AML-193 (cell line): ENCODE results near the gene GRPEL2.
A peak's percentile ranks its signal among the peaks of the same experiment; 100 is the strongest.

Experiments
- DNase-seq, 2 experiments: peaks; one replicate each; lab custom pipeline; 2025; lab: John Stamatoyannopoulos, UW

Gene GRPEL2, protein sequence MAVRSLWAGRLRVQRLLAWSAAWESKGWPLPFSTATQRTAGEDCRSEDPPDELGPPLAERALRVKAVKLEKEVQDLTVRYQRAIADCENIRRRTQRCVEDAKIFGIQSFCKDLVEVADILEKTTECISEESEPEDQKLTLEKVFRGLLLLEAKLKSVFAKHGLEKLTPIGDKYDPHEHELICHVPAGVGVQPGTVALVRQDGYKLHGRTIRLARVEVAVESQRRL

DNA sequence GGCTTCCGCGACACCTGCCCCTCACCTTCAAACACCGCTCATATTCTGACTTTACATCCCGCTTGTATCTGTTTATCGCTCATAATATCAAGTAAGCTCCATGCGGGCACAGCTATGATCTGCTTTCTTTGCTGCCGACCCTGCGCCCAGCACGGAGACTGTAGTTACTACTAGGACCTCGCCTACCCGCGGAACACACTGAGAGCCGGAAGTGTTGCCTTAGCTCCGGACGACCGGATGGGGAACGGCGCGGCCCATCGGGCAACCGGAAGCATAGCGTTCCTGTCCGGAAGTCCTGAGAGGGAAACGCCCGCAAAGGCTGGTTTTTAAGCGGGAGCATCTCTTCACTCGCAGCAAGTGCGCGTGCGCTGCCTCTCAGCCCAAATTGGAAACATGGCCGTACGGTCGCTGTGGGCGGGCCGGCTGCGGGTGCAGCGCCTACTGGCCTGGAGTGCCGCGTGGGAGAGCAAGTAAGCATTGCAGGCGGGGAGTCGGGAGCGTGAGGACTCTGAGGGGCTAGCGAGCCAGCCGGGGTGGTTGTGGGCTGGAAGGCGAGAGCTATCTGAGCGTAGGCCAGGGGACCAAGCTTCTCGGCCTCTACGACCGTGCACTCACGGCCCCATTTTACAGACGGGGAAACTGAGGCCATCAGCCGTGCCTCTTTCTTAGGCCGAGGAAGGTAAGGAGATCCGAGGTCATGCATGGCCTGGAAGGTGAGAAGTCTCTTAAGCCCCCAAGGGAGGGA lies at the start of gene GRPEL2:
GRPEL2 (plus strand) TSS at position 353 of the 745 bp plus-strand sequence; CDS start at position 394, 41 bp downstream.
- DNase-seq, result peak; percentile 94 to 95

DNA sequence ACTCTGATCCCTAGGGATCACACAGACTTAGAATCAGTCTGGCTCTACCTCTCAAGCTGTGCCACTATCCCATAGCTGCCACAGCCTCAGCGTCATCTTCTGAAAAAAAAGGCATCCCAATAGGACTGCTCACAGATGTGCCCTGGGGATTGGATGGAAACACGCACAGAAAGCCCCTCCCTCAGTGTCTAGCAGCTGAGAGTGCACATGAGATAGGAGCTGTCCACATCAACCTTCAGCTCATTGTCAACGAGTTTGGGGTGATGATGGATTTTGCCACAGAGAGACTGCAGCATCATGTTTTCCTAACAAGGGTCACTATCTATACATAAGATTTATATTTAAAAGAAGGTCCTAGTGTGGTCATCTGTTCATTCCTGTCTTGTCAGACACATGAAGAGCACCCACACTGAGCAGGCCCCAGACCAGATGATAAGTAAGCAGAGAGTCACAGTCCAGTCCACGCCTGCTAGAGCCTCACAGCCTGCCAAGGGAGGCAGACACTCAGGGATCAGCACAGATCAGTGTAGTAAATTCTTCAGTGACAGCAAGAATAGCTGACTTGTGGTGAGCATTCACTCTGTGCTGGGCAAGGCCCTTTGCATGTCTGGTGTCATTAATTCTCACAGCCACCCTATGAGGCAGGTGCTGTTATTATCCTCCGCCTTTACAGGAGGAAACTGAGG lies 47.8 kb upstream of the GRPEL2 start:
- no peak for DNase-seq

DNA sequence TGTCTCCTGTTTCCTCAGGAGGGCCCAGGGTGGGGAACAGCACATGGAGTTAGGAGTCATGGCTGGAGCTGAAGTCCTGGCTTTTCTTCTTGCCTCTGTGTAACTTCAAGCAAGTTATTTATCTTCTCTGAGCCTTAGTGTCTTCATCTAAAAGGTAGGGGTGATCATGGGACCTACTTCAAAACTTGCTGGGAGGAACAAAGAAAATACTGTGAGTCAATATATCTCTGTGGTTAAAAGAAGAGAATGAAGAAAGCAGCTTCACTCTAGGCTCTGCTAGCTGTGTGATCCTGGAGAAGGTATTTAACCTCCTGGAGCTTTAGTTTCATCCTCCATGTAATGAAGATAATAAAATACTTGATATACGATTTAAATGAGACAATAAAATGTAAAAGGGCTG lies 47.1 kb upstream of the GRPEL2 start:
- DNase-seq, result no peak

DNA sequence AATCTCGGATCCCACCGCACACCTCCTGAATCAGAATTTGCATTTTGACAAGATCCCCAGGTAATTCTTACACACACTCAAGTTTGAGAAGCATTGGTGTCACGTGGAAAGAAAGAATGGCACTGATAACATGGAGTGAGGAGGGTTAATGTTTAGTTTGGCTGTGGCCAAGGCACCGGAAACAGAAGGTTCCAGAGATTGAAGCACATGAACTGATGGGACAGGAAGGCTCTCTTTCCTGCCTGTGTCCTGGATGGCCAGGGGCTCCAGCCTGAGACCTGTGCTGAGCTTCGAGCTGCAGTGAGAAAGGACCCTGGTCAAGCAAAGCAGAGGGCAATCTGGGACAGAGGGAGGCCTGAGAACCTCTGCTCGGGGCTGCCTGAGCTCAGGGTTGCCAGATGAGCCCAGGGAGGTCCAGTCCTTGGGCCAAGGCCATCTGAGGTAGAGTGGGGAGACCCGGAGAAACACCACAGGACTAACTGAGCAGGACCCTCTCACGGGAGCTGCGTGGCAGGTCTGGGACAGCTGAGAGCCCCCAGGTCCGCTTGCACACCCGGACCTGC lies 46.4 kb upstream of the GRPEL2 start:
- DNase-seq, result no peak

DNA sequence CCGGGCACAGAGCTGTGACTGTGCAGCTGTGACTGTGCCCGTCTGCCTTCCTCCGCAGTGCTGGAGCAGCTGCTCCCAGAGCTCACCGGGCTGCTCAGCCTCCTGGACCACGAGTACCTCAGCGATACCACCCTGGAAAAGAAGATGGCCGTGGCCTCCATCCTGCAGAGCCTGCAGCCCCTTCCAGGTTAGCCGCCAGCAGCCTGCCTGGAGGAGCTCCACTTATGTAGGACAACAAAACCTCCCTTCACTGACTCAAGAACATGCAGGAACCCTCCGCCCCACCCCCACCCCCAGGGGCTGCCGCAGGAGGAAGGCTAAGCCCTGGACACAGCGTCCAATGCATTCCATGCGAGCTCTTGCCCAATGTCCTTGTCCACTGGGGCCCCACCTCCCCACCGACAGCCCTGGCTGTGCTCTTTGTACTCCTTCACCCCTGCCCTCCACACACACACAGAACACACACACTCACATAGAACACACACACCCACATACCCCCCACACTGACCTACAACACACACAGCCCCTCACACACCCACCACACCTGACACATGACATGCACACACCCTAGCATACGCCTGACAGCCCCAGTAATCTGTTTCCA lies 45.7 kb upstream of the GRPEL2 start:
- DNase-seq, result no peak

DNA sequence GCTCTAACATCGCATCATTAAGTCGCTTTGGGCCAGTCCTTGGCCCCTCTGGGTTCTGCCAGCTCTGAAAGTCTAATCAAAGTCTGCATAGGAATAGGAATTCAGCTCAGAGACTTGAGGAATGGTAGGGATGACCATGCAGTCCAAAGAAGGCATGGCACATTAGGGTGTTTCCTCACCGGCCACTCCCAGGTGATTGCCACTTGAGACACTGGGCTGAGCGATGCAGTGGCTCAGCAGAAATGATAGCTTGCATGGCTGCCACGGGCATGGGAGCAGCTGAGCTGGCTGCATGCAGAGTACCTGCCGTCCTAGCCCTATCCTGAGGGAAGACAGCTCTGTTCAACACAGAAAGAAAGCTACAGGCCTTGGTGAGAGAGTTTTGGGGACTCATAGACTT lies 44.9 kb upstream of the GRPEL2 start:
- no peak for DNase-seq

DNA sequence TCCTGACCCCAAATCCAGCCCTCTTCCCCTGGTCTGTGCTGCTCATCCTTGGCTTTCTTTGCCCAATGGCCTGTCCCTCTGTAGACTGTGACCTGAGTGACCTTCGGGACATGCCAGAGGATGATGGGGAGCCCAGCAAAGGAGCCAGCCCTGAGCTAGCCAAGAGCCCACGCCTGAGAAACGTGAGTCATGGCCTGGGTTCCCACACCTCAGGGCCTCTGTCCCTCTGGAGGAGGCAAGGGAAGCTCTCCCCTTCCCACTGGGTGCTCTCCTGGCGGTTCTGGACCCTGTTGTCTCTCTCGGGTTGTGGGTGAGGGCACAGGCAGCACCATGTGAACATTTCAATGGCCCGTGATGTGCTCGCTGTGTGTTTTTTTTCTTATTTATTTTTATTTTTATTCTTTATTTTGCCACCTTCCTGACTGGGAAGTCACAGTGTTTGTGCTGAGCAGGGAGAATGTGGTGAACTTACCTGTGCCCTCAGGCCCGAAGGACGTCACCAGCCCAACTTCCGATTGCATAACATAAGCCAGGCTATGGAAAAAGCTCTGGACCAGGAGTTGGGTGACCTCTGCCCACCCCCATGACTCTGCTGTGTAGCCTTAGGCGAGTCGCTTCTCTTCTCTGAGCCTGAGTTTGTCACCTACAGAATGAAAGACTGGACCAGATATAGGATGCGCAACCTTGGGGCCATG lies 44.1 kb upstream of the GRPEL2 start:
- DNase-seq, result no peak

DNA sequence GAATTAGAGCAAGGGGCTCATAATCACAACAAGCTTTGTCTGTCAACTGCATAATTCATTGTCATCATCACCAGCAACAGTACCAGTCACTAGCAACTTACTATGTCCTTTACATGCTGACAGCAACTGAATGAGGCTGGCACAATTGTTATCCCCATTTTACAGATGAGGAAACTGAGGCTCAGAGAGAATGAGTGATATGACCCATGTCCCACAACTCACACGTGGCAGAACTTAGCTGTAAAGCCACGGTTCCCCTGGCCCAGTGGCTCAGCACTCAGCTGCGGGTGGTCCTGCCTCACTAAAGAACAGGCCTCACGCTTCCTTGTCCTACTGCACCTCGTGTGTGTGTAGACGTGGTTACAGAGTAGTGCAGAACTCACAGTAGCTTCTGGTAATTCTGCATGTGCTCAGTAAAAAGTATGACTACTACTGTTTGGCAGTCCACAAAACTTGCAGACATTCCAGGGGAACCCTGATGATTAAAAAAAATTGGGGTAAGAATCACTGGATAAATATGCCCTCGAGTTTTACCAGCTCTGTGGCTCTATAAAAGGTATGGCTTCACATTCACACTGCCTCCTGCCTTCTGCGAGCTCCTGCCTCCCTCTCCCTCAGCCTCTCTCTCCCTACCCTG lies 43.4 kb upstream of the GRPEL2 start:
- DNase-seq, result no peak

DNA sequence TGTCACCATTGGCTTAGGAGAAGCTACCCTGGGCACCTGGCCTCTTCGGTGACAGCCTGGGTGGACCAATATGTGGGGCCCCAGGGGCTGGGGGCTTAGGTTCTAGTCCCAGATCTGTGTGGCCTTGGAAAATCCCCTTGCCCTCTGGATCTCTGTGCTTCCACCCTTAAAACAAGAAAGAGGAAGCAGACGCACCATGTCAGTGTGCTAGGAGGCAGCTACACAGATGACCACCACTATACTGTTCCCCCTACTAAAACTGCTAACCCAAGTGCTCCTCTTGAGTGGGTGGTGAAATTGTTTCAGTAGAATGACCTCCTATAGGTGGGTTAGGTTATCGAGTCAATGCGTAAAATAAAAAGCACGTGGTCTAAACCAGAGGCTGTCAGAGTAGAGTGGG lies 42.7 kb upstream of the GRPEL2 start:
- DNase-seq, result no peak

DNA sequence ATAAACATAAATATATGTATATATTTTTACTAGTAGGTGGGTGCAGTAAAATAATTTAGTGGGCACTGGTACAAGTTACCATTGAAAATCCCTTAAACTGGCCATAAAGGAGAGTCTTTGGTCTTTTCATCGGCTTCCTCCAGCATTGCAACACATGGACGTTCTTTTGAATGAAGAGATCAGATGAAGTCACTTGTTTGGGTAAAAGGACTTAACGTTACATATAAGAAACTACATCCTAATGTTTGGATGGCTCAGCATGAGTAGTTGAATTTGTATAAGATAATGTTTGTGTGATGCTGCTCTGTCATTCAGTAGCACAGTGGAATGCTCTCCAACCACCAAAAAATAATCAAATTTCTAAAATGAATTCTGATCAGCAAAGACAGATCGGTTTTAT lies 42.1 kb upstream of the GRPEL2 start:
- no peak for DNase-seq

DNA sequence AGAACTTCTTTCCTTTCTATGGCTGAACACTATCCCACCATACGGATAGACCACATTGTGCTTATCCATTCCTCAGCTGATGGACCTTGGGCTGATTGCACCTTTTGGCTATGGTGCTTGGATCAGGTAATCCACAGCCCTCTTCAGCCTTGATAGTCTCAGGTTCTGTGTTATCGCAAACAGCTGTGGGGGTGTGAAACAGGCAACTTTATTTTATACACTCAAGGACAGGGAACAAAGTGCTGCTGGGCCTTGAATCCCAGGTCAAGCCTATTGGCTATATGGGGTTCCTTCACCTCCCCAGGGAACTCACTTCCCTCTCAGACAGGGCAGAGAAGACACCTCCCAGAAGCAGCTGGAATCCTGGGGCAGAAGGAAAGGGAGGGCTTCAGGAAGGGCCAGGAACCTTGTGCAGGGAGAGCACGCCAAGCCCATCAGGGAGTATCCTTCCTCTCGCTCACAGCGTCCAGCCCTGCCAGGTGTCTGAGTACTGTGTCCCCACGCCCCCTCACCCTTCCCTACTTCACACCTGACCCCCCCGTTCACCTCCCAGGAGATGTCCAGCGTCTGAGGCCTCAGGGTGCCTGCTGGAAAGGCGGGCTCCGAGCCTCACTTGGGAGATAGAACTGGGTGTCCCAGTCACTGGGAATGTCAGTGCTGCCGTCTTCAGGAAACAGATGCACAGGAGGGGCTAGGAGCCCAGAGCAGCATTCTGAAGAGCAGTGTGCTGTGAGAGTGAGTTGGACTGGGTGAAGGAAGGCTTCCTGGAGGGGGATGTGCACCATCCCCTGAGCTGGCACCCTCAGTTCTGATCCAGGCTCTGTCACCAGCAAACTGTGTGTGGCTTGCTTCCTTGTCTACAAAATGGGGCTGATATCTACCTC lies 40.9 kb upstream of the GRPEL2 start:
- no peak for DNase-seq

DNA sequence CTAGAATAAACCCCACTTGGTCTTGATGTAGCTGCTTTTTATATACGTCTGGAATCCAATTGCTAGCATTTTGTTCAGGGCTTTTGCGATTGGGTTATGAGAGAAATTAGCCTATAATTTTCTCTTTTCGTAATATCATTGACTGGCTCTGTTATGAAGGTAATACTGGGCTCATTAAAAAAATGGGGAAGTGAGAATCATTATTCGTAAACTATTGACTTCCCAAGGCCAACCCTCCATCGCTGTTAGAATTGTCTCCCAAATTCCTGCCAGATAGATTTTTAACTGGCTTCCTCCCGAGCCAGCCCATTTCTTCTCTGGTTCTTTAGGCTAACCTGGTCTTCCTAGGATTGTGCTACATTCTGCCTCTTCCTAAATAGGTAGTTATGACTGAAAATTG lies 35.9 kb upstream of the GRPEL2 start:
- DNase-seq, result no peak

DNA sequence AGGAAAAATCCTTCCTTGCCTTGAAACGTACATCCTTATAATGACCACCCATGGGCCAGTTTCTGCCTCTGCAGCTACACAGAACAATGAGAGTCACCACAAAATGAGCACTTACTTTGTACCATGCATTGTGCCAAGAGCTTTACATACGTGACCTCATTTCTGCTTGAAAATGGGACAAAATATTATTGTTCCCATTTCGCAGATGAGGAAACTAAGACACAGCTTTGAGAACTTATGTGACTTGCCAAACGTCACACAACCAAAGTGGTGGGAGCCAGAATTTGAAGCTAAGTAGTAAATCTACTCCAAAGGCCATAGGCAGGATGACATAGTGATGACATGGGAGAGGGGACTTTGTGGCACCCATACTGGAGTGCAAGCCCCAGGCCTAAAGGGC lies 34.8 kb upstream of the GRPEL2 start:
- no peak for DNase-seq

DNA sequence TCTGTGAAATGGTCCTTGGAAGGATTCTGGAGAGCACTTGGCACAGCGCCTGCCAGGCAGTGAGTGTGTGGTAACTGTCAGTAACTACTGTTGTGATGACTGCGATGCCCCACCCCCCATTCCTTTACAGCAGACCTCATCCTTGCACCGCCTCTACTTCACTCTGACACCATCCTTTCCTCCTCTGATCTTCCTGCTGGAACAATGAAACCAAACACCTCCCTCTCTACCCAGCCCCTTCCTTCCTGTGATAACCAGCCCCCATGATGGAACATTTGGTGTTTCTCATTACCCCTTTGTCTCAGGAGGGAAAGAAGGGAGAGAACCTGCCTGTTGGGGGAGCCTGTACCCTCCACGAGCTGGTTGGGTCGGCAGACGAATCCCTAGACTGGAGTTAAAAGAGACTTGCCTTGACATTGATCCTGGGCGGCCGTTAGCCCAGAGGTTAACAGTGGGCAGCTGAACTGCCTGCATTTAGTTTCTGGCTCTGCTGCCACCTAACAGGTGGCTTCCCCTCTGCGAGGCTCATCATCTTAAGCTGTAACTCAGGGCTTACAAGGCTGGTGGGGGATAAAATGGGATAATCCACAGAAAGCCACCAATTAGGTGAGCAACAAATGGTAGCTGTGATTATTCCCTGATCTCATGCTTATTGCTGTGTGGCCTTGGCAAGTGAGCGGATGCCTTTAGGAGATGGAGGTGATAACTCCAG lies 34.2 kb upstream of the GRPEL2 start:
- DNase-seq, result no peak

DNA sequence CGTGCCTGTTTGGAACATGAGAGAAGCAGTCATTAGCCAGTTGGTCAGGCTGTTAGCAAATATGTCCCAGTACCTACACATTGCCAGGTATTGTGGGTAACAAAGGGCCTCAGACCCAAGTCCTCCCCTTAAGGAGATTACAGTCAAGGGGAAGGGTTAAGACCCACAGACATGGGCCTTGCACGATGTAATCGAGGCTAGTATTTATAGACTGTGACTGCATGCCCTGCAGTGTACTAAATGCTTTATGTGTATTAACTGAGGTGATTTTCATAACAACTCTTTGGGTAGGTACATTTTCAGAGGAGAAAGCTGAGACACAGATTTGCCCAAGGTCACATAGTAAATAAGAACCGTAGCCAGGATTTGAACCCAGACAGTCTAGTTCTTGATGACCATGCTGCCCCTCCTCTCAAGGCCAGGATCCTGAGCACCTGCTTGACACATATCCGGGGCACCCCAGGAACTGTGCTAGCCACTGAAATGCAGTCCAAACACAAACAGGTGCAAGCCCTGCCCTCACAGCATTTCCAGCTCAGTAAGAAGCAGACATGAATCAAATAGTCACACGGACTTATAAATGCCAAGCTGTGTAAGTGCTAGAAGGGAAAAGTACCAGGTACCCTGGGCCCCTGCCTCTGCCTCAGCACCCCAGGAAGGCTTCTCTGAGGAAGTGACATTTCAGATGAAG lies 32.0 kb upstream of the GRPEL2 start:
- no peak for DNase-seq

DNA sequence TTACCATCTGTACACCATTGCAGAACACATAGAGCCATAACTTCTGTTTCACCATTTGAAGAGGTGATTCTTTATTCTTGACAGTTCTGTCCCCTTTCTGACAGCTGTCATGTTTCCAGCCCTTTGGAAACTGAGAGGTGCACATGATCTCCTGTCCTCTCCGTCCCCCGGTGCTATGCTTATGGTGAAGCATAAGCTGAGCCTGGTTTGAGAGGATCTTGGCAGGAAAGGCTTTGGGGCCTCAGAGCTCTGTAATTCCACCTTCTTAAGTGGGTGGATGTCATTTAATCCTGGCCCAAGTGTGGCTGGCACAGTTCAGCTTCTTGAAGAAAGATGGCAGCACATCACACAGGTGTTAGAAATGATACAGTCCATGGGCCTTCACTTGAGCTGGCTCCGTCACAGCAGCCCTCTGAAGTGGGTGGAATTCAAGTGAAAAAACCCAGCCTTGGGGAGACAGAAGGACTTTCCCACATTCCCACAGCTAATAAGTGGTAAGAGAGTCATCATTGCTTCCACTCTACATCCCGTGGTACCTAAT lies 30.7 kb upstream of the GRPEL2 start:
- no peak for DNase-seq

DNA sequence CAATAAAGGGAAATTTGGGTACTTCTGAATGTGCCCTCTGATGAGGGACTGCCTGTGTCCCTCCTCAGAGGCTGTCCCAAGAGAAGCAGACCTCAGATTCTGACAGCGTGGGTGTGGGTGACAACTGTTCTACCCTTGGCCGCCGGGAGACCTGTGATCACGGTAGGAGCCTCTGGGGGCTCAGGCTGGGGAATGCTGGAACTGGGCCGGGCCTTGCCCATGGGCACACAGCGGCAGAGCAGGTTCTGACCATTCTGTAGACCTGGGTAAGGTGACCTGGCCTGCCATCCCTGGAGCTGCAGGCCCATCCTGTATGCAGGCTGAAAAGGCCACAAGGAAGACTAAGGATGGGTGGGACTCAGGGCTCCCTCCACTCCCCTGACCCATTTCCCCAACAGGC lies 29.5 kb upstream of the GRPEL2 start:
- no peak for DNase-seq

DNA sequence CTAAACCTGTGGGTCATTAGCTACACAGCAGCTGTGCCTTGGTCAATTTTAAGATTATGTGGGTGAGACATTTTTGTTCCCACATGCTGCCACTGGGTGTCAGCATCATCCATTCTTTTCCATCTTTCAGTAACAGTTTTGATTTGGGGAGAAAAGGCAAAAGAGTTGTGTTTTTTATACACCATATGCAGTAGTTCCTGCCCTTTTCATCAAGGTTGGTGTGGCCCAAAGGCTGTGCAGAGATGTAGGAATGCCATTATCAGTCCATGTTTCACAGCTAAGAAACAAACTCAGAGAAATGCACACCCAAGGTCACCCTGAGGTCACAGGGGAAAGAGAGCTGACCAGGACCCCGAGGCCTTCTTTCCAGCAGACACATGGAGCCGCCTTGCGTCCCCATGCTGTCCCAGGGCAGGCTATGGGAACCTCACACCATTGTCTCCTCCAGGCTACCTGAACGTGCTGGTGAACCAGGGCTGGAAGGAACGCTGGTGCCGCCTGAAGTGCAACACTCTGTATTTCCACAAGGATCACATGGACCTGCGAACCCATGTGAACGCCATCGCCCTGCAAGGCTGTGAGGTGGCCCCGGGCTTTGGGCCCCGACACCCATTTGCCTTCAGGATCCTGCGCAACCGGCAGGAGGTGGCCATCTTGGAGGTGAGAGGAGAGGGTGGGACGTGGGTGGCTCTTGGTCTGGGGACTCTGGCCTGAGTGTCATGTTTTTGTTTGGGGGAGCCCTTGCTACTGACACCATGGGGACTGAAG lies 27.8 kb upstream of the GRPEL2 start:
- peak; percentile 46 for DNase-seq
